GM18867 (cell line): ENCODE data around the gene SLC30A3.

Experiments used
- ATAC-seq: cut with Tn5 transposase; IDR thresholded peaks from one replicate; pipeline ENCODE4 v1.9.1; 2021; ENCODE audit warnings: mild to moderate bottlenecking, moderate library complexity; ENCODE audit not compliant: unreplicated experiment

Gene SLC30A3

GRCh38 chr2:27236626-27237025 lies 26.2 kb downstream of the SLC30A3 start:
- no peak for ATAC-seq

- ATAC-seq: no peak
These were observed 26.7 kb downstream of the SLC30A3 start for GRCh38 chr2:27236136-27236535.

- no peak for ATAC-seq
These were observed 29.5 kb downstream of the SLC30A3 start for GRCh38 chr2:27233341-27233740.

GRCh38 chr2:27231921-27232320 lies 30.9 kb downstream of the SLC30A3 start:
- no peak for ATAC-seq

GRCh38 chr2:27227501-27227900 lies 35.3 kb downstream of the SLC30A3 start:
- no peak for ATAC-seq

GRCh38 chr2:27225526-27225925 lies 37.3 kb downstream of the SLC30A3 start:
- ATAC-seq: no peak

- no peak for ATAC-seq
These were observed 39.4 kb downstream of the SLC30A3 start for GRCh38 chr2:27223416-27223815.

- no peak for ATAC-seq
These were observed 40.4 kb downstream of the SLC30A3 start for GRCh38 chr2:27222407-27222806.

- no peak for ATAC-seq
These were observed 41.7 kb downstream of the SLC30A3 start for GRCh38 chr2:27221166-27221565.

- no peak for ATAC-seq
These were observed 42.8 kb downstream of the SLC30A3 start for GRCh38 chr2:27220091-27220490.

GRCh38 chr2:27219091-27219490 lies 43.8 kb downstream of the SLC30A3 start:
- ATAC-seq: no peak

- ATAC-seq: no peak
These were observed 44.2 kb downstream of the SLC30A3 start for GRCh38 chr2:27218614-27219013.

- peak; percentile 76 for ATAC-seq
These were observed 45.4 kb downstream of the SLC30A3 start, which contains the start of gene CAD for GRCh38 chr2:27217173-27218121. CAD (plus strand) TSS chr2:27217369; CDS start chr2:27217552, 183 bp downstream.

GRCh38 chr2:27216416-27217137 lies 46.3 kb downstream of the SLC30A3 start:
- ATAC-seq: no peak

GRCh38 chr2:27214941-27215340 lies 47.9 kb downstream of the SLC30A3 start:
- ATAC-seq: no peak

GRCh38 chr2:27212626-27213471 lies 50.0 kb downstream of the SLC30A3 start:
- peak; percentile 9 for ATAC-seq

- peak; percentile 83 for ATAC-seq
These were observed 50.8 kb downstream of the SLC30A3 start, which contains the start of the genes ATRAID and SLC5A6 for GRCh38 chr2:27211943-27212625. ATRAID (plus strand) TSS chr2:27212041; CDS start chr2:27212369, 328 bp downstream. SLC5A6 (minus strand) TSS chr2:27212268; CDS start chr2:27207650, 4,618 bp downstream.

- ATAC-seq: no peak
These were observed 51.5 kb downstream of the SLC30A3 start for GRCh38 chr2:27211241-27211942.

GRCh38 chr2:27209621-27210401 lies 53.0 kb downstream of the SLC30A3 start:
- ATAC-seq: no peak
